Measurements from ENCODE around the gene RNASE11. TPM values are rescaled to one million over a fixed set of nuclear protein-coding genes. Genes with fewer than 3 reads are reported as not detected.

Gene RNASE11
- total RNA-seq = not detected in 2 replicates

DNA sequence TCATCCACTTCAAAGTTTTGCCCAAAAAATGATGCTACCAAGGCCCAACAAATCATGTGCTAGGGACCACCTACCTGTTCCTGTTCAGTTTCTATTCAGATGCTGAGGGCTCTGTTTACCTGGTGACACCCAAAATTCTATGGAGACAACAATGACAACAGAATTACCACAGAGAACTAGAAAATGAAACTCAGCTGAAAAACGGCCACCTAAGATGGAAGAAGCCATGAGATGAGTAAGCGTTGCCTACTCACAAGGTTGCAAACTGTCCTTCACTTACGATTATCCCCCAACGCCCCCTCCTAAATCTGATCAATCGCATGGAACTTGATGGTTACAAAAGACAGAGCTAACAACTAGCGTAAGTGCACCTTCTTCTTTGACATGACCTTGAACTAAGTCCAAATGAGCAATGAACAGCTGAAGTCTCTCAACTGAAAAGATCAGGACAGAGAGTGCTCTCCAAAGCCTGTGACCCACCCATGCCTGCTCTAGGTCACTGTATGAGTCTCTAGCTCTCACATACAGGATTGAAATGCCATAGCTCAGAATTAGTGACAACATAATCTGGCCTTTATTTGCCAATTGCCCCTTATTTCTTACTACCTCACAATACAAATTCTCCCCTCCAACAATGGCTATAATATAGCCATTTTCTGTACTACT is at the start of gene RNASE11:
RNASE11 (minus strand) TSS at position 513 of the 666 bp plus-strand sequence.

DNA sequence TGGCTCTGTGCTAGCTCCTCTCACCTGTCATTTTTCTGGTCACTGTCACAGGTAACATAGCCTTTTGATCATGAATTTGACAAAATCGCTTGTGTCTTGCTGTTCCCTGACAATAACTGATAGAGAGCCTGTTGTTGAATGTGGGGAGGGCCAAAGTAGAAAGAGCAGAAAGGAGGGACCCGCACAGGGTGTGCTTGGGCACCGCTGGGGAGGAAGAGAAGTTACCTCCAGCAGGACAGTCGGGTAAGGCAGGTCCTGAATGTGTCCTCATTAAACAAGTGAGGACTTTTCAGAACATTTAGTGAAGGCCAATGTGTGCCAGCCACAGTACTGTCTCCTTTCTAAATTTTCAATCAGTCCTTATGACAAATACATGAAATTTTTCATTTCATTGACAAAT is 3.4 kb upstream of the RNASE11 start, which contains the start of gene RNASE12:
RNASE12 (minus strand) TSS at position 142 of the 400 bp plus-strand sequence. CDS start 653 bp downstream, outside the sequence.

DNA sequence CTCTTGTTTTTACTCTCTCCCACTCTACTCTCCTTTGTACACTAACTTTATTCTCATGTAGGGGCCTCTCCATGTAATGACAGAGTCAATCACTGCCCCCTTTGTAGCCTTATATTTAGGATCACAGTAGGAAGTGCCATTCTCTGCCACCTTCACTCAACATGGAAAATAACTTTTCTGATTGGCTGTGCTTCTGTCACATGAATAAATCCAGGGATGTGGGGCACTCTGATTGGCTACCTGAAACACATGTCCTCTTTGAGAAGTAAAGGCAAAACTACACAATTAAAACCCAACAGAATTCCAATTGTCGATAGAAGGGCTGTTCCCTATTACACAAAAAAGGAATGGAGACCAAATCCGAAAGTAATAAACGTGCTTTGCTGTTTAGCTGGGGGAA is 26.8 kb downstream of the RNASE11 start, which contains the start of gene RNASE9:
RNASE9 (minus strand) TSS at position 87 of the 400 bp plus-strand sequence.

Other genes starting within 250 kb of the RNASE11 start
- gene PARP2, start 244.4 kb downstream of the RNASE11 start, total RNA-seq = 1.8 and 16.2 TPM in 2 replicates
- 11.3 and 14.6 TPM in 2 replicates for gene TEP1, start 174.5 kb downstream of the RNASE11 start, total RNA-seq
- gene KLHL33, start 151.8 kb downstream of the RNASE11 start, total RNA-seq = 0.49 TPM in 1 of 2 replicates, not detected in the other
- 22.6 and 35.2 TPM in 2 replicates for gene OSGEP, start 133.2 kb downstream of the RNASE11 start, total RNA-seq
- gene APEX1, start 132.8 kb downstream of the RNASE11 start, total RNA-seq = 124 and 139 TPM in 2 replicates
- gene PIP4P1, start 126.6 kb downstream of the RNASE11 start, total RNA-seq = 6.3 and 11.6 TPM in 2 replicates
- 23.1 and 54.3 TPM in 2 replicates for gene PNP, start 118.6 kb downstream of the RNASE11 start, total RNA-seq
- not detected in 2 replicates for gene RNASE10, start 82.5 kb downstream of the RNASE11 start, total RNA-seq
- gene RNASE9, start 27.0 kb downstream of the RNASE11 start, total RNA-seq = not detected in 2 replicates
- gene RNASE12, start 3.4 kb upstream of the RNASE11 start, total RNA-seq = not detected in 2 replicates
- not detected in 2 replicates for gene OR6S1, start 53.7 kb upstream of the RNASE11 start, total RNA-seq
- 43.9 and 53.5 TPM in 2 replicates for gene RNASE4, start 96.6 kb upstream of the RNASE11 start, total RNA-seq
- gene ANG, start 100.8 kb upstream of the RNASE11 start, total RNA-seq = 19.0 and 24.7 TPM in 2 replicates
- gene EDDM3A, start 157.9 kb upstream of the RNASE11 start, total RNA-seq = not detected in 2 replicates
- gene EDDM3B, start 180.4 kb upstream of the RNASE11 start, total RNA-seq = not detected in 2 replicates
- gene RNASE6, start 193.3 kb upstream of the RNASE11 start, total RNA-seq = not detected in 2 replicates
- gene RNASE1, start 214.8 kb upstream of the RNASE11 start, total RNA-seq = 3.4 and 8.1 TPM in 2 replicates

Data from cardiac atrium fibroblast (primary cell).